Immature natural killer cell (primary cell): ENCODE results near the gene SLC25A52. TPM values are rescaled to one million over a fixed set of nuclear protein-coding genes. Genes with fewer than 3 reads are reported as not detected.
A peak's percentile ranks its signal among the peaks of the same experiment; 100 is the strongest.
"Not testable (repeated sequence)": the region's sequence is repeated elsewhere in the genome, so short reads cannot be mapped to it uniquely, and the experiment has no call there.

Source experiments
- DNase-seq, 3 donors: peaks; one replicate each; pipeline ENCODE4 v3.0.0; 2022; ENCODE audit warnings: mixed read lengths in 1 of 3
- H3K27ac Mint-ChIP-seq, 6 donors: one replicate each; pipeline ENCODE4 v1.8.0; 2020; ENCODE audit warnings: mixed read lengths in 6 of 6, mild to moderate bottlenecking in 5 of 6, inconsistent platforms in 4 of 6, moderate library complexity in 3 of 6
- H3K27me3 Mint-ChIP-seq, 3 donors: one replicate each; pipeline ENCODE4 v1.8.0; 2020 to 2021; ENCODE audit warnings: low read depth in 3 of 3, mild to moderate bottlenecking in 3 of 3, mixed read lengths in 3 of 3, moderate library complexity in 3 of 3, inconsistent platforms in 1 of 3
- H3K36me3 Mint-ChIP-seq, 3 donors: one replicate each; pipeline ENCODE4 v1.8.0; 2020; ENCODE audit warnings: mixed read lengths in 3 of 3, inconsistent platforms in 2 of 3, mild to moderate bottlenecking in 2 of 3
- H3K4me1 Mint-ChIP-seq, 2 donors: one replicate each; pipeline ENCODE4 v1.8.0; 2020; ENCODE audit warnings: inconsistent platforms in 2 of 2, mild to moderate bottlenecking in 2 of 2, mixed read lengths in 2 of 2, moderate library complexity in 1 of 2
- H3K4me3 Mint-ChIP-seq, 5 donors: one replicate each; pipeline ENCODE4 v1.8.0; 2020; ENCODE audit warnings: mild to moderate bottlenecking in 5 of 5, mixed read lengths in 5 of 5, inconsistent platforms in 3 of 5, moderate library complexity in 3 of 5
- H3K9me3 Mint-ChIP-seq, 6 donors: one replicate each; pipeline ENCODE4 v1.8.0; 2020; ENCODE audit warnings: mild to moderate bottlenecking in 6 of 6, mixed read lengths in 6 of 6, inconsistent platforms in 4 of 6, moderate library complexity in 3 of 6
- polyA plus RNA-seq, 3 donors: library from polyadenylated mRNA; unstranded; fragments of 300-500 nt; fragmentation: Illumina TruSeq; gene quantifications; one replicate each; pipeline ENCODE4 v1.2.3, GENCODE V29; 2021

The SLC25A52 gene, protein sequence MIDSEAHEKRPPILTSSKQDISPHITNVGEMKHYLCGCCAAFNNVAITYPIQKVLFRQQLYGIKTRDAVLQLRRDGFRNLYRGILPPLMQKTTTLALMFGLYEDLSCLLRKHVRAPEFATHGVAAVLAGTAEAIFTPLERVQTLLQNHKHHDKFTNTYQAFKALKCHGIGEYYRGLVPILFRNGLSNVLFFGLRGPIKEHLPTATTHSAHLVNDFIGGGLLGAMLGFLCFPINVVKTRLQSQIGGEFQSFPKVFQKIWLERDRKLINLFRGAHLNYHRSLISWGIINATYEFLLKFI
- not detected for polyA plus RNA-seq

DNA sequence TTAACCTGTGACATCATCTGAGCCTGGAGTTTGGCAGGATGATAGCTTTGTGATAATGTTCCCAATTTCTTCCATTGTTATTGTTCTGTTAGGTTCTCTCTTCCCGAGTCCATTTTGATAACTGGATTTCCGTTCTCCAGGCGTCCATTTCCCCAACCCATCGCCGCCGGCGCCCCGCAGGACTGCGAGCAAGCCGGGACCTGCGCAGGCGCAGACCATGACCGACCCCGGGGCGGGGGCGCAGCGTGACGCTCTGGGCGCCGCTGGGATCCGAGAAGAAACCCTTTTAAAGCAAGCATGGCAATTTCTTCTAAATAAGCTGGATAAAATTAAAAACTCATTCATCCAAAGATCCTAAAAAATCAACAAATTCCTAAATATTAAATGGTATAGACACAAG, at the start of gene SLC25A52:
SLC25A52 (minus strand) TSS at position 186 of the 400 bp plus-strand sequence. CDS start 219 bp downstream, outside the sequence.
- Mint-ChIP-seq H3K4me1 (peaks cover under 1 to 3% of the 10 kb centered on the region in 2 donors), H3K27ac (peak within 1 kb of the TSS in 1 of 6 donors; percentile 14), H3K36me3 (peaks cover 0 to 4% (median 0%) of the 10 kb centered on the region in 3 donors), H3K9me3 (no peaks in the 10 kb centered on the region), H3K4me3 (no peak within 1 kb of the TSS), H3K27me3 (no peaks in the 10 kb centered on the region)
- no peak for DNase-seq

DNA sequence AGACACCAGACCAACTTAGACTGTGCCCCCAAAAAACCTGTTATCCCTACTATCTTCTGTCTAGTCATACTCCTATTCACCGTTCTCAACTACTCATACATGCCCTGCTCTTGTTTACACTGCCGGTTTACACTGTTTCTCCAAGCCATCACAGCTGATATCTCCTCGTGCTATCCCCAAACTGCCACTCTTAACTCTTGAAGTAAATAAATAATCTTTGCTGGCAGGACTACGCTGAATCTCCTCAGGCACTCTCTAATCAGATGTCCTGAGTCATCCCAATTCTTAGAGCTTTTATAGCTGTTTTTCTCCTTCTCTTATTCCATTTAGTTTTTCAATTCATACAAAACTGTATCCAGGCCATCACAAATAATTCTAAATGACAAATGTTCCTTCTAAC, 48.4 kb upstream of the SLC25A52 start:
- not testable (repeated sequence) for H3K4me1 Mint-ChIP-seq, H3K27me3 Mint-ChIP-seq, DNase-seq, H3K4me3 Mint-ChIP-seq, H3K27ac Mint-ChIP-seq, H3K36me3 Mint-ChIP-seq, H3K9me3 Mint-ChIP-seq

DNA sequence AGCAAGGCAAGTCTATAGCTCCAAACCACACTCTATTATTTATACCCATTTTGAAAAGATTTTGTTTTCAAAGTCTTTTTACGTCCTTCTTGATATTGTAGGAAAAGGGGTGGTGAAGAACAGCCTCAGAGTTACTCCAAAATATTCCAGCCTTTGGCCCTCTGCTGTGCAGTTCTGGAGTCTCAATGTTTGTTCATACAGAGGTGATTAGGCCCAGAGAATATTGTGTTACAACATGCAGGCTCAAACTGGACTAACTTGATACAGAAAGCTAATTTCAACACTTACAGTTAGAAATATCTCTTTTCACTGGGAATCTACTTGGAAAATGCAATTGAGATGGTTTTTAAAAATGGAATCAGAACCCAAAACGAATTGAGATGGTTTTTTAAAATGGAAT, 40.4 kb upstream of the SLC25A52 start:
- H3K27me3 Mint-ChIP-seq: peaks cover 2 to 3% (median 2%) of the 10 kb centered on the region in 3 donors
- DNase-seq: no peak
- H3K36me3 Mint-ChIP-seq: no peaks in the 10 kb centered on the region
- no peak overlapping the region for H3K4me3 Mint-ChIP-seq
- no peaks in the 10 kb centered on the region for H3K4me1 Mint-ChIP-seq
- no peak overlapping the region for H3K27ac Mint-ChIP-seq
- H3K9me3 Mint-ChIP-seq: no peaks in the 10 kb centered on the region

GRCh38 chr18:31799257-31799656, 38.6 kb upstream of the SLC25A52 start:
- not testable (repeated sequence) for H3K27ac Mint-ChIP-seq, H3K4me1 Mint-ChIP-seq, H3K36me3 Mint-ChIP-seq, H3K4me3 Mint-ChIP-seq, H3K9me3 Mint-ChIP-seq, H3K27me3 Mint-ChIP-seq, DNase-seq

- no peaks in the 10 kb centered on the region for H3K4me1 Mint-ChIP-seq
- no peaks in the 10 kb centered on the region for H3K36me3 Mint-ChIP-seq
- H3K27ac Mint-ChIP-seq: no peak overlapping the region
- H3K9me3 Mint-ChIP-seq: no peaks in the 10 kb centered on the region
- H3K4me3 Mint-ChIP-seq: no peak overlapping the region
- no peak for DNase-seq
- H3K27me3 Mint-ChIP-seq: peaks cover 2 to 5% (median 3%) of the 10 kb centered on the region in 3 donors
Measured at GRCh38 chr18:31798399-31798798, 37.7 kb upstream of the SLC25A52 start.

DNA sequence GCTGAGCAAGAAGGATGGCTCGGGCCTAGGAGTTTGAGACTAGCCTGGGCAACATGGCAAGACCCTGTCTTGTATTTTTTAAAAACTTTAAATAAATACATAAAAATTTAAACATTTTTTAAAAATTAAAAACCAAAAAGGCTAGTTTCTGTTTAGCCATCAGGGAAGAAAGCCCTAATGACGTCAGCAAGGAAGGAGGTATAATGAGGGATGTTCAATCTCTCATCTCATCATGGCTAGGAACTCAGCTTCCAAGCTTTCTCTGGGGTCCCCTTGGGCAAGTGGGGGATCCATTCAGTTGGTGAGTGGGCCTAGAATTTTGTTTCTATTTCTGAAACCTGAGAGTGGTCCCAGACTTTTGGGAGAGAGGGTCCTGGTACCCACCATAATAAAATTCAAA, 35.1 kb upstream of the SLC25A52 start:
- Mint-ChIP-seq H3K4me1 (peaks cover 11 to 14% of the 10 kb centered on the region in 2 donors), H3K9me3 (no peaks in the 10 kb centered on the region), H3K27ac (no peak overlapping the region), H3K36me3 (no peaks in the 10 kb centered on the region), H3K27me3 (peaks cover 0 to 3% (median 2%) of the 10 kb centered on the region in 3 donors), H3K4me3 (no peak overlapping the region)
- no peak for DNase-seq

DNA sequence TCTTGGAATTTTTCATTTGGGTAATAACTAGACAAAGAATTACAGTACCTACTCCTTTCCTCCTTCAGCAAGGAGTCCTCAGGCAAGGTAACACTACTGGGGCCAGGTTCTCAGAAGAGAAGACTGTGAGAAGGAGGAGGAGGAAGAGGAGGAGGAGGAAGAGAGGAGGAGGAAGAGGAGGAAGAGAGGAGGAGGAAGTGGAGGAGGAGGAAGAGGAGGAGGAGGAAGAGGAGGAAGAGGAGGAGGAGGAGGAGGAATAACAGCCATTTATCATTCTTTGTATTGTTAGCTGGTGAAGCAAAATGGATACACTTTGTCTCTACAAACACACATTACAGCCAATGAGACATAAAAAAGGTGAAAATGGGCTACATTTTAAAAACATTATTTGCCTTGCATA, 32.9 kb upstream of the SLC25A52 start:
- Mint-ChIP-seq H3K4me3 (no peak overlapping the region), H3K36me3 (no peaks in the 10 kb centered on the region), H3K27ac (peak overlapping the region in 1 of 6 donors; percentile 65), H3K27me3 (peaks cover 0 to 3% (median 0%) of the 10 kb centered on the region in 3 donors), H3K4me1 (peaks cover 11 to 14% of the 10 kb centered on the region in 2 donors), H3K9me3 (no peaks in the 10 kb centered on the region)
- no peak for DNase-seq

DNA sequence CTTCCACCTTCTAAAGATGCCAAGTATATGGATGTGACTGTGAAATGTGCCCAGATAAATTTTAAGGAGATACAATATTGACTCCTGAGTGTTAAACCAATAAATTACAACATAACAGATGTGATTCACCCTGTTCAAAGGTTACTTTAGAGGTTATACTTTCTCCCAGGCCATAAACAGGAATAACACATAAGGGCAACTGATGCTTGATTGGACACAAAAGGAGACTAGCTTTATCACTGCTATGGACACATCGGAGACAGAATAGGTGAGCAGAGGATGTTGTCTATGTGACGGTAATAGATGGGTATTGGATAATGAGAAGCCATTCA, 31.9 kb upstream of the SLC25A52 start:
- no peak for DNase-seq
- H3K36me3 Mint-ChIP-seq: no peaks in the 10 kb centered on the region
- no peak overlapping the region for H3K27ac Mint-ChIP-seq
- no peak overlapping the region for H3K4me3 Mint-ChIP-seq
- no peaks in the 10 kb centered on the region for H3K9me3 Mint-ChIP-seq
- peaks cover 11 to 14% of the 10 kb centered on the region in 2 donors for H3K4me1 Mint-ChIP-seq
- H3K27me3 Mint-ChIP-seq: peaks cover 0 to 3% (median 0%) of the 10 kb centered on the region in 3 donors

GRCh38 chr18:31791817-31792579, 31.3 kb upstream of the SLC25A52 start:
- H3K4me3 Mint-ChIP-seq: no peak overlapping the region

GRCh38 chr18:31789409-31789808, 28.7 kb upstream of the SLC25A52 start:
- H3K36me3 Mint-ChIP-seq: no peaks in the 10 kb centered on the region
- H3K4me3 Mint-ChIP-seq: no peak overlapping the region
- H3K4me1 Mint-ChIP-seq: peaks cover 11 to 14% of the 10 kb centered on the region in 2 donors
- no peaks in the 10 kb centered on the region for H3K9me3 Mint-ChIP-seq
- no peak overlapping the region for H3K27ac Mint-ChIP-seq
- no peaks in the 10 kb centered on the region for H3K27me3 Mint-ChIP-seq
- DNase-seq: no peak

More at GRCh38 chr18:31791817-31792579, 31.3 kb upstream of the SLC25A52 start:
- DNase-seq: peak in 1 of 3 donors; percentile 4
- peaks cover 0 to 3% (median 0%) of the 10 kb centered on the region in 3 donors for H3K27me3 Mint-ChIP-seq
- H3K9me3 Mint-ChIP-seq: no peaks in the 10 kb centered on the region
- H3K4me1 Mint-ChIP-seq: peaks cover 11 to 14% of the 10 kb centered on the region in 2 donors
- peak overlapping the region in 1 of 6 donors; percentile 9 for H3K27ac Mint-ChIP-seq
- H3K36me3 Mint-ChIP-seq: no peaks in the 10 kb centered on the region

DNA sequence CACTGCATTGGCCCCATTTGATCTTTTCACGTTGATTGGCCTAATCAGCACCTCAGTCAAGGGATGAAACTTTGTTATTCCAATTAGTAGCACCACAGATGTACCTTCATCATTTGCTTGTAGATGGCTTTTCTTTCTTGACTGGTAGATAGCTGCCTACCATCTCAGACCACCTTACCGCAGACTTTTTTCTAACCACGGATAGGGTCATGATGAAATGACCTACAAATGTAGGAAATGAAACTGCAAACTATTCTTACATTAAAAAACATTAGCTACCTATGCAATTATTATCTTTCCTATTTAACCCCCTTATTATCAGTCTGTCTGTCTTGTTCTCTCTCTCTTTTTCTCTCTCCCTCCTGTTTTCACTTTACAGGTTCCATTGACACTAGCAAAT, 22.4 kb upstream of the SLC25A52 start:
- Mint-ChIP-seq H3K4me3 (no peak overlapping the region), H3K4me1 (no peaks in the 10 kb centered on the region), H3K27me3 (peaks cover 0 to 9% (median 0%) of the 10 kb centered on the region in 3 donors), H3K9me3 (peaks cover 8 to 19% (median 16%) of the 10 kb centered on the region in 6 donors), H3K36me3 (peaks cover 8 to 13% (median 12%) of the 10 kb centered on the region in 3 donors), H3K27ac (no peak overlapping the region)
- no peak for DNase-seq

DNA sequence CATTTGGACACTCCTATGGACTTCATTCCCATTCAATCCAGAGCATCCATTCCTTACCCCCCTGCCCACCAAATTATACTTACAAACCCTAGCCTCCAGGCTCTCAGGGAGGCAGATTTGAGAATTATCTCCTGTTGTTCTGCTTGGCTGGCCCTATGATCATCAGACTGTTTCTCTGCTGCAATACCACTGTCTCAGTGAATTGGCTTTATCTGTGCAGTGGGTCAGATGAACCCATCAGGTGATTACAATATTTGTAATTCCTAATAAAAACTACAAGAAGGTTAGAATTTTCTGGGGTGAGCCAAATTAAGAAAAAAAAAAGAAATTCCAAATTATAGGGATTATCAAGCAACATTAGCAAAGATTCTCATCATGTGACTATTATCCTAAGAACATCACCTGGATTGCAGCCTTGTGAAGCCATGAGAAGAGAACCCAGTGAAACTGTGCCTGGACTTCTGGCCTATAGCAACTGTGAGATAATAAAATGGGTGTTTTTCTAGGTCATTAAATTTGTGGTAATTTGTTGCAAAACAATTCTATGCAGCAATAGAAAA, 17.8 kb upstream of the SLC25A52 start:
- peaks cover 0 to 9% (median 2%) of the 10 kb centered on the region in 3 donors for H3K27me3 Mint-ChIP-seq
- peaks cover 9 to 30% (median 19%) of the 10 kb centered on the region in 6 donors for H3K9me3 Mint-ChIP-seq
- H3K36me3 Mint-ChIP-seq: peaks cover 10 to 16% (median 13%) of the 10 kb centered on the region in 3 donors
- peak overlapping the region in 1 of 6 donors; percentile 6 for H3K27ac Mint-ChIP-seq
- no peaks in the 10 kb centered on the region for H3K4me1 Mint-ChIP-seq
- no peak overlapping the region for H3K4me3 Mint-ChIP-seq
- no peak for DNase-seq

- Mint-ChIP-seq H3K9me3 (peaks cover 9 to 30% (median 19%) of the 10 kb centered on the region in 6 donors), H3K27ac (no peak overlapping the region)
Measured at GRCh38 chr18:31776093-31776492, 15.4 kb upstream of the SLC25A52 start.

GRCh38 chr18:31774962-31775361, 14.3 kb upstream of the SLC25A52 start:
- H3K36me3 Mint-ChIP-seq: peaks cover 7 to 16% (median 13%) of the 10 kb centered on the region in 3 donors
- peaks cover 0 to 9% (median 2%) of the 10 kb centered on the region in 3 donors for H3K27me3 Mint-ChIP-seq
- no peak overlapping the region for H3K27ac Mint-ChIP-seq
- no peak overlapping the region for H3K4me3 Mint-ChIP-seq
- H3K9me3 Mint-ChIP-seq: peaks cover 8 to 29% (median 19%) of the 10 kb centered on the region in 6 donors
- no peak for DNase-seq
- no peaks in the 10 kb centered on the region for H3K4me1 Mint-ChIP-seq

More at GRCh38 chr18:31776093-31776492, 15.4 kb upstream of the SLC25A52 start:
- H3K4me3 Mint-ChIP-seq: no peak overlapping the region
- no peak for DNase-seq
- no peaks in the 10 kb centered on the region for H3K4me1 Mint-ChIP-seq
- H3K27me3 Mint-ChIP-seq: peaks cover 0 to 9% (median 2%) of the 10 kb centered on the region in 3 donors
- H3K36me3 Mint-ChIP-seq: peaks cover 7 to 16% (median 13%) of the 10 kb centered on the region in 3 donors
